Kidney (tissue), 14 donors: Measurements from ENCODE around the gene FAAP100. TPM values are rescaled to one million over a fixed set of nuclear protein-coding genes. Genes with fewer than 3 reads are reported as not detected.

Experiments
- DNase-seq, 5 donors: peaks; one replicate each; pipeline ENCODE4 v3.0.0-alpha.2; 2013 to 2020
- FAIRE-seq: peaks from 2 replicates; lab custom pipeline; 2012; peaks lifted over from hg19 to GRCh38; lab: Jason Lieb, UNC
- H3K27ac ChIP-seq, 2 donors: one replicate each; pipeline ENCODE4 v1.7.0; 2013; ENCODE audit warnings: low read depth in 2 of 2, low read length in 2 of 2, inconsistent platforms in 1 of 2
- H3K27me3 ChIP-seq: one replicate; pipeline ENCODE4 v1.7.1; 2013; ENCODE audit warnings: low read length, inconsistent platforms; ENCODE audit not compliant: control insufficient read depth, insufficient read depth
- H3K36me3 ChIP-seq, 3 donors: one replicate each; pipeline versions ENCODE4 v1.7.0 to v1.7.1; 2013; ENCODE audit warnings: low read length in 3 of 3, control low read depth in 1 of 3, inconsistent platforms in 1 of 3; ENCODE audit not compliant: insufficient read depth in 3 of 3, control insufficient read depth in 2 of 3
- H3K4me1 ChIP-seq, 3 donors: one replicate each; pipeline versions ENCODE4 v1.7.0 to v1.7.1; 2013; ENCODE audit warnings: low read length in 3 of 3, inconsistent platforms in 1 of 3, low read depth in 1 of 3; ENCODE audit not compliant: control insufficient read depth in 2 of 3, insufficient read depth in 2 of 3
- H3K4me3 ChIP-seq, 3 donors: one replicate each; pipeline versions ENCODE4 v1.7.0 to v1.8.1; 2013; ENCODE audit warnings: low read length in 3 of 3, control low read depth in 1 of 3, inconsistent platforms in 1 of 3
- H3K9ac ChIP-seq, 3 donors: one replicate each; pipeline versions ENCODE4 v1.7.0 to v1.7.1; 2013; ENCODE audit warnings: low read length in 3 of 3, control low read depth in 1 of 3, inconsistent platforms in 1 of 3
- H3K9me3 ChIP-seq, 3 donors: one replicate each; pipeline versions ENCODE4 v1.7.0 to v1.7.1; 2013; ENCODE audit warnings: low read length in 3 of 3, control low read depth in 1 of 3, inconsistent platforms in 1 of 3; ENCODE audit not compliant: control insufficient read depth in 2 of 3, insufficient read depth in 1 of 3
- CTCF ChIP-seq: IDR thresholded peaks from 3 replicates; pipeline ENCODE4 v1.5.1; 2012; ENCODE audit warnings: mild to moderate bottlenecking, moderate library complexity, borderline replicate concordance; ENCODE audit not compliant: insufficient read depth; ENCODE audit errors: extremely low read depth
- intact Hi-C: fragments of 100-400 bp; cut with DNase I; formaldehyde crosslinking; loops from one replicate; pipeline ENCODE4 v1.11.1; 2022
- polyA plus RNA-seq: library from polyadenylated mRNA; stranded (reverse); fragments of 350-450 nt; fragmentation: Illumina TruSeq; extraction: RNeasy Lipid Tissue Mini Kit (QIAGEN cat#74804); gene quantifications from one replicate; pipeline ENCODE4 v1.2.3, GENCODE V29; 2014; ENCODE audit warnings: low read depth, low replicate concordance; ENCODE audit not compliant: insufficient read depth
- total RNA-seq: library from RNA; stranded (reverse); fragmentation: NEBNext Ultra II Directional; extraction: Animal tissue kit (Norgen Biotek cat#: 25700); gene quantifications from one replicate; pipeline ENCODE4 v1.2.1, GENCODE V29; 2021
- donor health status: control.
- donor health status: control.
- donor health status: control.
- donor health status: control.
- donor health status: control.
- donor health status: DM: yes; HTN: yes; CAD: no.
- donor health status: Normal renal cell carcinoma (clear cell type).

Gene FAAP100
- total and polyA plus RNA-seq, 2 donors from 2014 or later, result 13.2 to 28.6 TPM

- Histone ChIP-seq H3K36me3 (no peaks in the 10 kb centered on the region), H3K4me3 (no peak overlapping the region), H3K27ac (no peak overlapping the region), H3K9me3 (no peaks in the 10 kb centered on the region), H3K9ac (no peak overlapping the region), H3K4me1 (peaks cover 0 to 13% (median 0%) of the 10 kb centered on the region in 3 donors), H3K27me3 (no peaks in the 10 kb centered on the region)
- TF ChIP-seq CTCF, result no peak
- intact Hi-C loops, result no loop called here
- peak in 3 of 5 donors; percentile 36 to 75 (median 69) for DNase-seq
- no peak for FAIRE-seq
Observed at GRCh38 chr17:81528651-81529436, 23.3 kb downstream of the FAAP100 start.

GRCh38 chr17:81528384-81528650, 23.8 kb downstream of the FAAP100 start:
- intact Hi-C loops, result no loop called here

GRCh38 chr17:81527591-81528383, 24.4 kb downstream of the FAAP100 start, which contains the start of gene FSCN2:
Gene FSCN2 (plus strand): TSS chr17:81528377. CDS start chr17:81528532, 155 bp downstream.
- Histone ChIP-seq H3K27ac (no peak within 1 kb of the TSS), H3K4me1 (peaks cover 0 to 15% (median 0%) of the 10 kb centered on the region in 3 donors), H3K9me3 (no peaks in the 10 kb centered on the region), H3K36me3 (no peaks in the 10 kb centered on the region), H3K4me3 (no peak within 1 kb of the TSS), H3K27me3 (no peaks in the 10 kb centered on the region), H3K9ac (no peak within 1 kb of the TSS)
- DNase-seq (peak; percentile 76 to 84 (median 79)), FAIRE-seq (no peak)
- peak; percentile 7 for TF ChIP-seq CTCF
- intact Hi-C loops, result no loop called here

More at GRCh38 chr17:81528384-81528650, 23.8 kb downstream of the FAAP100 start:
- Histone ChIP-seq H3K9ac (no peak overlapping the region), H3K9me3 (no peaks in the 10 kb centered on the region), H3K27ac (no peak overlapping the region), H3K36me3 (no peaks in the 10 kb centered on the region), H3K4me3 (no peak overlapping the region), H3K27me3 (no peaks in the 10 kb centered on the region), H3K4me1 (peaks cover 0 to 15% (median 0%) of the 10 kb centered on the region in 3 donors)
- no peak for TF ChIP-seq CTCF
- peak in 1 of 5 donors; percentile 76 for DNase-seq
- FAIRE-seq, result no peak
